ENCODE data around the gene FRMD1. TPM values are rescaled to one million over a fixed set of nuclear protein-coding genes. Genes with fewer than 3 reads are reported as not detected.

Gene FRMD1
- polyA plus RNA-seq, 3 donors: not detected

- Histone ChIP-seq H3K36me3 (replicated peaks in 1 of 2; ENCODE audit: control insufficient read depth in 1 of 2, insufficient read depth in 2 of 2, low read length in 2 of 2) (no peaks in the 10 kb centered on the region), H3K4me1 (ENCODE audit: control insufficient read depth in 1 of 2, insufficient read depth in 2 of 2, low read length in 2 of 2) (no peaks in the 10 kb centered on the region), H2AFZ (ENCODE audit: insufficient read depth, low read depth, low read length, poor library complexity, severe bottlenecking) (no peak overlapping the region), H3K4me2 (replicated peaks; ENCODE audit: extremely low read depth, low read length, poor library complexity, severe bottlenecking) (no peak overlapping the region), H4K20me1 (ENCODE audit: insufficient read depth, low read length) (no peaks in the 10 kb centered on the region), H3K9ac (ENCODE audit: insufficient read depth, low read length, poor library complexity, severe bottlenecking) (no peak overlapping the region), H3K79me2 (ENCODE audit: insufficient read depth, low read length) (no peaks in the 10 kb centered on the region), H3K27me3 (ENCODE audit: control insufficient read depth in 2 of 2, insufficient read depth in 2 of 2, low read length in 2 of 2) (no peaks in the 10 kb centered on the region), H3K27ac (ENCODE audit: low read depth in 1 of 2, low read length in 2 of 2) (no peak overlapping the region), H3K9me3 (replicated peaks in 1 of 2; ENCODE audit: control insufficient read depth in 1 of 2, insufficient read depth in 1 of 2, low read length in 2 of 2) (peaks cover 0 to 4% of the 10 kb centered on the region in 2 donors), H3K4me3 (replicated peaks in 1 of 3; ENCODE audit: low read depth in 2 of 3, low read length in 3 of 3) (no peak overlapping the region)
- H3K36me3 Mint-ChIP-seq: no peaks in the 10 kb centered on the region
- peaks cover 0 to 3% (median 1%) of the 10 kb centered on the region in 7 donors for H3K9me3 Mint-ChIP-seq
- H3K4me1 Mint-ChIP-seq: no peaks in the 10 kb centered on the region
- no peak overlapping the region for H3K27ac Mint-ChIP-seq
- WGBS (ENCODE audit: insufficient coverage): 80% methylated on average over 1 of the region's 8 CpGs
- H3K4me3 Mint-ChIP-seq: no peak overlapping the region
- TF ChIP-seq, protein P1, sequence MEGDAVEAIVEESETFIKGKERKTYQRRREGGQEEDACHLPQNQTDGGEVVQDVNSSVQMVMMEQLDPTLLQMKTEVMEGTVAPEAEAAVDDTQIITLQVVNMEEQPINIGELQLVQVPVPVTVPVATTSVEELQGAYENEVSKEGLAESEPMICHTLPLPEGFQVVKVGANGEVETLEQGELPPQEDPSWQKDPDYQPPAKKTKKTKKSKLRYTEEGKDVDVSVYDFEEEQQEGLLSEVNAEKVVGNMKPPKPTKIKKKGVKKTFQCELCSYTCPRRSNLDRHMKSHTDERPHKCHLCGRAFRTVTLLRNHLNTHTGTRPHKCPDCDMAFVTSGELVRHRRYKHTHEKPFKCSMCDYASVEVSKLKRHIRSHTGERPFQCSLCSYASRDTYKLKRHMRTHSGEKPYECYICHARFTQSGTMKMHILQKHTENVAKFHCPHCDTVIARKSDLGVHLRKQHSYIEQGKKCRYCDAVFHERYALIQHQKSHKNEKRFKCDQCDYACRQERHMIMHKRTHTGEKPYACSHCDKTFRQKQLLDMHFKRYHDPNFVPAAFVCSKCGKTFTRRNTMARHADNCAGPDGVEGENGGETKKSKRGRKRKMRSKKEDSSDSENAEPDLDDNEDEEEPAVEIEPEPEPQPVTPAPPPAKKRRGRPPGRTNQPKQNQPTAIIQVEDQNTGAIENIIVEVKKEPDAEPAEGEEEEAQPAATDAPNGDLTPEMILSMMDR (IDR thresholded peaks at IDR 0.05): no peak
- H3K27me3 Mint-ChIP-seq (ENCODE audit: low read depth in 3 of 3): peaks cover 0 to 6% (median 4%) of the 10 kb centered on the region in 3 donors
- intact Hi-C loops (cut with micrococcal nuclease): no loop called here
- no peak for DNase-seq
Observed at GRCh38 chr6:168113226-168113625, 34.2 kb upstream of the FRMD1 start.

GRCh38 chr6:168111911-168112310 is 32.9 kb upstream of the FRMD1 start:
- no peak overlapping the region for H3K4me3 Mint-ChIP-seq
- WGBS (ENCODE audit: insufficient coverage): 70% methylated on average over 2 of the region's 6 CpGs
- Histone ChIP-seq H3K36me3 (replicated peaks in 1 of 2; ENCODE audit: control insufficient read depth in 1 of 2, insufficient read depth in 2 of 2, low read length in 2 of 2) (no peaks in the 10 kb centered on the region), H3K4me2 (replicated peaks; ENCODE audit: extremely low read depth, low read length, poor library complexity, severe bottlenecking) (no peak overlapping the region), H3K27me3 (ENCODE audit: control insufficient read depth in 2 of 2, insufficient read depth in 2 of 2, low read length in 2 of 2) (no peaks in the 10 kb centered on the region), H3K4me3 (replicated peaks in 1 of 3; ENCODE audit: low read depth in 2 of 3, low read length in 3 of 3) (no peak overlapping the region), H3K9me3 (replicated peaks in 1 of 2; ENCODE audit: control insufficient read depth in 1 of 2, insufficient read depth in 1 of 2, low read length in 2 of 2) (peaks cover 0 to 4% of the 10 kb centered on the region in 2 donors), H3K4me1 (ENCODE audit: control insufficient read depth in 1 of 2, insufficient read depth in 2 of 2, low read length in 2 of 2) (no peaks in the 10 kb centered on the region), H3K9ac (ENCODE audit: insufficient read depth, low read length, poor library complexity, severe bottlenecking) (no peak overlapping the region), H3K79me2 (ENCODE audit: insufficient read depth, low read length) (no peaks in the 10 kb centered on the region), H2AFZ (ENCODE audit: insufficient read depth, low read depth, low read length, poor library complexity, severe bottlenecking) (no peak overlapping the region), H4K20me1 (ENCODE audit: insufficient read depth, low read length) (no peaks in the 10 kb centered on the region), H3K27ac (ENCODE audit: low read depth in 1 of 2, low read length in 2 of 2) (no peak overlapping the region)
- no peaks in the 10 kb centered on the region for H3K4me1 Mint-ChIP-seq
- peaks cover 0 to 3% (median 0%) of the 10 kb centered on the region in 7 donors for H3K9me3 Mint-ChIP-seq
- peak overlapping the region in 1 of 7 donors; percentile 3 for H3K27ac Mint-ChIP-seq
- peaks cover 0 to 4% (median 2%) of the 10 kb centered on the region in 3 donors for H3K27me3 Mint-ChIP-seq (ENCODE audit: low read depth in 3 of 3)
- intact Hi-C loops (cut with micrococcal nuclease): no loop called here
- no peak for DNase-seq
- H3K36me3 Mint-ChIP-seq: no peaks in the 10 kb centered on the region
- TF ChIP-seq, protein P1 (IDR thresholded peaks at IDR 0.05): no peak

Measured in CD14-positive monocyte (primary cell).